Neural cell (in vitro differentiated cells): ENCODE data around the gene ENHO. TPM values are rescaled to one million over a fixed set of nuclear protein-coding genes. Genes with fewer than 3 reads are reported as not detected.

Experiments
- H2AFZ ChIP-seq: fragments of 200-600, 300-800 bp; sonication (generic), shearing (Covaris generic); 2 replicates; pipeline ENCODE4 v1.6.0; 2014; ENCODE audit warnings: low read depth, mild to moderate bottlenecking, antibody characterized with exemption, low read length, moderate library complexity
- H3F3A ChIP-seq: fragments of 200-600 bp; shearing (Covaris generic); 2 replicates; pipeline ENCODE4 v1.6.1; 2016; ENCODE audit warnings: mild to moderate bottlenecking, moderate library complexity, mixed read lengths, antibody characterized with exemption, low read length; ENCODE audit not compliant: insufficient read depth, poor library complexity, severe bottlenecking
- H3K27ac ChIP-seq: fragments of 200-600, 300-800 bp; sonication (generic), shearing (Covaris generic); 2 replicates; pipeline ENCODE4 v1.5.1; 2014; ENCODE audit warnings: mild to moderate bottlenecking, low read length, moderate library complexity
- H3K27me3 ChIP-seq: fragments of 300-800, 200-600 bp; sonication (generic), shearing (Covaris generic); 2 replicates; pipeline ENCODE4 v1.6.0; 2014; ENCODE audit warnings: mild to moderate bottlenecking, low read depth, low read length, moderate library complexity; ENCODE audit not compliant: insufficient read depth
- H3K36me3 ChIP-seq: fragments of 300-800, 200-600 bp; sonication (generic), shearing (Covaris generic); 2 replicates; pipeline ENCODE4 v1.5.1; 2014; ENCODE audit warnings: mild to moderate bottlenecking, antibody characterized with exemption, low read length, moderate library complexity; ENCODE audit not compliant: insufficient read depth
- H3K4me2 ChIP-seq: fragments of 300-800, 200-600 bp; sonication (generic), shearing (Covaris generic); 2 replicates; pipeline ENCODE4 v1.6.0; 2014; ENCODE audit warnings: mild to moderate bottlenecking, low read length
- H3K4me3 ChIP-seq: fragments of 300-800, 200-600 bp; sonication (generic), shearing (Covaris generic); 2 replicates; pipeline ENCODE4 v1.5.1; 2014; ENCODE audit warnings: mild to moderate bottlenecking, low read length, moderate library complexity
- H3K79me2 ChIP-seq: fragments of 200-600 bp; shearing (Covaris generic); replicated peaks from 2 replicates; pipeline ENCODE4 v1.6.0; 2014; ENCODE audit warnings: mild to moderate bottlenecking, low read length, moderate library complexity; ENCODE audit not compliant: insufficient read depth
- H3K9ac ChIP-seq: fragments of 300-800, 200-600 bp; sonication (generic), shearing (Covaris generic); 2 replicates; pipeline ENCODE4 v1.6.1; 2016; ENCODE audit warnings: mild to moderate bottlenecking, low read length, mixed read lengths
- H3K9me2 ChIP-seq: fragments of 200-600 bp; shearing (Covaris generic); 2 replicates; pipeline ENCODE4 v1.6.1; 2016; ENCODE audit warnings: mild to moderate bottlenecking, low read length, mixed read lengths; ENCODE audit not compliant: insufficient read depth
- H3K9me3 ChIP-seq: fragments of 200-600, 300-800 bp; sonication (generic), shearing (Covaris generic); 2 replicates; pipeline ENCODE4 v1.6.1; 2016; ENCODE audit warnings: mild to moderate bottlenecking, mixed run types, low read length, moderate library complexity, mixed read lengths
- H4K20me1 ChIP-seq: fragments of 200-600 bp; shearing (Covaris generic); 2 replicates; pipeline ENCODE4 v1.6.1; 2016; ENCODE audit warnings: mild to moderate bottlenecking, mixed run types; ENCODE audit not compliant: insufficient read depth
- EP300 ChIP-seq: fragments of 450-650 bp; conservative IDR thresholded peaks from 2 replicates; pipeline ENCODE4 v1.6.1; 2014; ENCODE audit warnings: antibody characterized with exemption, mild to moderate bottlenecking, moderate library complexity; ENCODE audit not compliant: poor library complexity, severe bottlenecking
- EZH2 ChIP-seq: fragments of 200-600, 300-800 bp; shearing (Covaris generic), sonication (generic); IDR thresholded peaks from 2 replicates; pipeline ENCODE4 v1.6.1; 2014; ENCODE audit warnings: antibody characterized with exemption, low read length, borderline replicate concordance, mild to moderate bottlenecking; ENCODE audit not compliant: insufficient read depth, poor library complexity, severe bottlenecking
- MXI1 ChIP-seq: fragments of 450-650 bp; conservative IDR thresholded peaks from 2 replicates; pipeline ENCODE4 v1.6.1; 2014; ENCODE audit warnings: antibody characterized with exemption, mild to moderate bottlenecking; ENCODE audit not compliant: poor library complexity, severe bottlenecking
- POLR2AphosphoS5 ChIP-seq: IDR thresholded peaks from 2 replicates; pipeline ENCODE4 v1.6.1; 2012
- RAD21 ChIP-seq: fragments of 450-650 bp; conservative IDR thresholded peaks from 2 replicates; pipeline ENCODE4 v1.6.1; 2014; ENCODE audit warnings: antibody characterized with exemption, mild to moderate bottlenecking, moderate library complexity
- SMC3 ChIP-seq: fragments of 450-650 bp; conservative IDR thresholded peaks from 2 replicates; pipeline ENCODE4 v1.6.1; 2014; ENCODE audit warnings: antibody characterized with exemption, mild to moderate bottlenecking, moderate library complexity; ENCODE audit not compliant: poor library complexity
- TAF1 ChIP-seq: IDR thresholded peaks from 2 replicates; pipeline ENCODE4 v1.6.1; 2012; ENCODE audit warnings: low read depth
- polyA plus RNA-seq: library from polyadenylated mRNA; depleted of rRNA; stranded (reverse); fragments of >200 nt; gene quantifications from 2 replicates; pipeline ENCODE4 v1.2.3, GENCODE V29; 2014
- TF ChIP-seq, protein P1 (sequence below): IDR thresholded peaks from 2 replicates; pipeline ENCODE4 v1.6.1; 2012; ENCODE audit warnings: borderline replicate concordance
- TF ChIP-seq, protein P2 (sequence below): fragments of 450-650 bp; IDR thresholded peaks from 2 replicates; pipeline ENCODE4 v1.5.1; 2014; ENCODE audit warnings: antibody characterized with exemption, mild to moderate bottlenecking, moderate library complexity; ENCODE audit not compliant: poor library complexity, severe bottlenecking

The ENHO gene
- polyA plus RNA-seq, 1 donor from 2014 or later = 172 TPM

GRCh38 chr9:34524349-34524748, 1.6 kb upstream of the ENHO start:
- Histone ChIP-seq H3K27ac (no peak overlapping the region), H3K4me2 (no peak overlapping the region), H3K27me3 (no peaks in the 10 kb centered on the region), H3K4me3 (no peak overlapping the region), H3K79me2 (peaks cover 3% of the 10 kb centered on the region), H3K9me3 (no peaks in the 10 kb centered on the region), H2AFZ (no peak overlapping the region), H3F3A (no peaks in the 10 kb centered on the region), H3K9me2 (no peaks in the 10 kb centered on the region), H4K20me1 (no peaks in the 10 kb centered on the region), H3K9ac (no peak overlapping the region), H3K36me3 (no peaks in the 10 kb centered on the region)
- TF ChIP-seq EZH2 (no peak), POLR2AphosphoS5 (no peak), MXI1 (no peak), EP300 (no peak), TAF1 (no peak), RAD21 (no peak), SMC3 (no peak)
- TF ChIP-seq, protein P1, sequence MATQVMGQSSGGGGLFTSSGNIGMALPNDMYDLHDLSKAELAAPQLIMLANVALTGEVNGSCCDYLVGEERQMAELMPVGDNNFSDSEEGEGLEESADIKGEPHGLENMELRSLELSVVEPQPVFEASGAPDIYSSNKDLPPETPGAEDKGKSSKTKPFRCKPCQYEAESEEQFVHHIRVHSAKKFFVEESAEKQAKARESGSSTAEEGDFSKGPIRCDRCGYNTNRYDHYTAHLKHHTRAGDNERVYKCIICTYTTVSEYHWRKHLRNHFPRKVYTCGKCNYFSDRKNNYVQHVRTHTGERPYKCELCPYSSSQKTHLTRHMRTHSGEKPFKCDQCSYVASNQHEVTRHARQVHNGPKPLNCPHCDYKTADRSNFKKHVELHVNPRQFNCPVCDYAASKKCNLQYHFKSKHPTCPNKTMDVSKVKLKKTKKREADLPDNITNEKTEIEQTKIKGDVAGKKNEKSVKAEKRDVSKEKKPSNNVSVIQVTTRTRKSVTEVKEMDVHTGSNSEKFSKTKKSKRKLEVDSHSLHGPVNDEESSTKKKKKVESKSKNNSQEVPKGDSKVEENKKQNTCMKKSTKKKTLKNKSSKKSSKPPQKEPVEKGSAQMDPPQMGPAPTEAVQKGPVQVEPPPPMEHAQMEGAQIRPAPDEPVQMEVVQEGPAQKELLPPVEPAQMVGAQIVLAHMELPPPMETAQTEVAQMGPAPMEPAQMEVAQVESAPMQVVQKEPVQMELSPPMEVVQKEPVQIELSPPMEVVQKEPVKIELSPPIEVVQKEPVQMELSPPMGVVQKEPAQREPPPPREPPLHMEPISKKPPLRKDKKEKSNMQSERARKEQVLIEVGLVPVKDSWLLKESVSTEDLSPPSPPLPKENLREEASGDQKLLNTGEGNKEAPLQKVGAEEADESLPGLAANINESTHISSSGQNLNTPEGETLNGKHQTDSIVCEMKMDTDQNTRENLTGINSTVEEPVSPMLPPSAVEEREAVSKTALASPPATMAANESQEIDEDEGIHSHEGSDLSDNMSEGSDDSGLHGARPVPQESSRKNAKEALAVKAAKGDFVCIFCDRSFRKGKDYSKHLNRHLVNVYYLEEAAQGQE = no peak
- TF ChIP-seq, protein P2, sequence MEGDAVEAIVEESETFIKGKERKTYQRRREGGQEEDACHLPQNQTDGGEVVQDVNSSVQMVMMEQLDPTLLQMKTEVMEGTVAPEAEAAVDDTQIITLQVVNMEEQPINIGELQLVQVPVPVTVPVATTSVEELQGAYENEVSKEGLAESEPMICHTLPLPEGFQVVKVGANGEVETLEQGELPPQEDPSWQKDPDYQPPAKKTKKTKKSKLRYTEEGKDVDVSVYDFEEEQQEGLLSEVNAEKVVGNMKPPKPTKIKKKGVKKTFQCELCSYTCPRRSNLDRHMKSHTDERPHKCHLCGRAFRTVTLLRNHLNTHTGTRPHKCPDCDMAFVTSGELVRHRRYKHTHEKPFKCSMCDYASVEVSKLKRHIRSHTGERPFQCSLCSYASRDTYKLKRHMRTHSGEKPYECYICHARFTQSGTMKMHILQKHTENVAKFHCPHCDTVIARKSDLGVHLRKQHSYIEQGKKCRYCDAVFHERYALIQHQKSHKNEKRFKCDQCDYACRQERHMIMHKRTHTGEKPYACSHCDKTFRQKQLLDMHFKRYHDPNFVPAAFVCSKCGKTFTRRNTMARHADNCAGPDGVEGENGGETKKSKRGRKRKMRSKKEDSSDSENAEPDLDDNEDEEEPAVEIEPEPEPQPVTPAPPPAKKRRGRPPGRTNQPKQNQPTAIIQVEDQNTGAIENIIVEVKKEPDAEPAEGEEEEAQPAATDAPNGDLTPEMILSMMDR = no peak

DNA sequence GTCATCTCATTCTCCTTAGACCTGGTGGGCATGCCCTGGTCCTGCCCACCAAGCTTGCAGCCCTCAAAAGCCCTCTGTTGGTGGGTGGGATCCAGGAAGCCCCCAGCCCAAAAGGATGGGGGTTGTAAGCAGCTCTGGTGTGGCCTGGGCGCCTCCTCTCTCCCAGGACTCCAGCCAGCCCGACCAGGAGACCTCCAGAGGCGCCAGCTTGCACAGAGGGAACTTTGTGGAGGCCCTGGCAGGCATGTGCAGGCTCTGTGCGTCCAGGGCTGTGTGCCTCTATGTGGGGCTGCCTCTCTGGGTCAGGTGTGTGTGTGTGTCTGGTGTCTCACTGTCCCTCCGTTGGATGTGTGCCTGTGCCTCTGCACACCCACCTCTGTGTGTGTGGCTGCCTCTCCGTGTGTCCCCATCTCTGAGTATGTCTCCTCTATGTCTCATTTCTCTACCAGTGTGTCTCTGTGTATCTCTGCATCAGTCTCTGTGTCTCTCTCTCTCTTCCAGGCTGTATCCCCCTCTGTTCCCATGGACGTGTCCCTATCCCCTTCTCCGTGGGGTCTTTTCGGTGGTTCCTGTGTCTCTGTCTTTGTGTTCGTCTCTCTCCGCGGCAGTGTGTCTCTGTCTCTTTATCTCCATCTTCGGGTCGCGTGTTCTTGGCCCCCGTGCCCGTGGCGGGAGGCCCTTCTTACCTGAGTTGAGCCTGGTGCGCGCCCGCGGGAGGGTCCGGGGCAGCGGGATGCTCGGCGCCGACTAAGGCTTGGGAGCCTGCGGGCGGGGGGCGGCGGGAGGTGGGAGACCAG, 501 bp downstream of the ENHO start:
- Histone ChIP-seq H3K4me3 (peak overlapping the region; percentile 87), H3K79me2 (peaks cover 3% of the 10 kb centered on the region), H4K20me1 (no peaks in the 10 kb centered on the region), H3K9me3 (no peaks in the 10 kb centered on the region), H3K27me3 (no peaks in the 10 kb centered on the region), H3K9ac (peak overlapping the region; percentile 90), H3F3A (no peaks in the 10 kb centered on the region), H3K4me2 (peak overlapping the region; percentile 98), H3K9me2 (no peaks in the 10 kb centered on the region), H2AFZ (peak overlapping the region; percentile 98), H3K36me3 (no peaks in the 10 kb centered on the region), H3K27ac (peak overlapping the region; percentile 53)
- TF ChIP-seq POLR2AphosphoS5 (no peak), RAD21 (peak; percentile 32), EP300 (peak; percentile 12), MXI1 (peak; percentile 40), EZH2 (no peak), SMC3 (peak; percentile 34)
- TF ChIP-seq, protein P2 = no peak
